NCI-H146 treated with DMSO at 0.1 percent for 48 hours (cell line): ENCODE data around the gene PDSS2.

Experiments used
- DNase-seq: peaks from one replicate; lab custom pipeline; 2025; ENCODE audit not compliant: unreplicated experiment; lab: John Stamatoyannopoulos, UW

Gene PDSS2

DNA sequence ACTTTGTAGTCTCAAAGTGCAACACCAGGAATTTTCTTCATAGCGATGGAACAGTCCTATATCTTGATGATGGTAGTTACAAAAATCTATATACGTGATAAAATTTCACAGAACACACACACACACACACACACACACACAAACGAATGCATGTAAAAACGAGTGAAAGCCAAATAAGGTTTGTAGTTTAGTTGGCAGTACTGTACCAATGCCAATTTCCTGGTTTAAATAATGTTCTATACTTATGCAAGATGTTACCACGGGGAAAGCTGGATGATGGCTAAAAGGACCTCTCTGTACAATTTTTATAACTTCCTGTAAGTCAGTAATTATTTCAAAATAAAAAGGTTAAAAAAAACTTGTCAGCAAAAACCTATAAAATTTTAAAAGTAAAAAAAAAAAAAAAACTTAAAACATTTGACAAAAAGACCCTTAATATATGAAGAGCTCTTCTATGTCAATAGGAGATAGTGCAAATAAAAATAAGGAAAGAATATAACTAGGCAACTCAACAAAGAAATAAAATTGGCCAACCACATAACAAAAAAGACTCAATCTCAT is 37.6 kb downstream of the PDSS2 start:
- no peak for DNase-seq

- no peak for DNase-seq
Measured at GRCh38 chr6:107419733-107420132, 39.6 kb downstream of the PDSS2 start.

DNA sequence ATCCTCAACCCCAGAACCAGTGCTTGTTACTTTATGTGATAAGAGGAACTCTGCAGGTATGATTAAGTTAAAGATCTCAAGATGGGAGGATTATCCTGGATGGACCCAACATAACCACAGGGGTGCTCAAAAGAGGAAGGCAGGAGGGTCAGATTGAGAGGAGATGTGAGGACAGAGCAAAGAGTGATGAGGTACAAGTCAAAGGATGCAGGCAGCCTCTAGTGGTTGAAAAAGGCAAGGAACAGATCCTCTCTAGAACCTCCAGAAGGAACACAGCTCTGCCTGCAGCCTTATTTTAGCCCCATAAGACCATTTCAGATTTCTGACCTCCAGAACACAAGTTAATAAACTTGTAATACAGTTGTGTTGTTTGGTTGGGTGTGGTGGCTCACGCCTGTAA is 41.2 kb downstream of the PDSS2 start:
- DNase-seq, result no peak

DNA sequence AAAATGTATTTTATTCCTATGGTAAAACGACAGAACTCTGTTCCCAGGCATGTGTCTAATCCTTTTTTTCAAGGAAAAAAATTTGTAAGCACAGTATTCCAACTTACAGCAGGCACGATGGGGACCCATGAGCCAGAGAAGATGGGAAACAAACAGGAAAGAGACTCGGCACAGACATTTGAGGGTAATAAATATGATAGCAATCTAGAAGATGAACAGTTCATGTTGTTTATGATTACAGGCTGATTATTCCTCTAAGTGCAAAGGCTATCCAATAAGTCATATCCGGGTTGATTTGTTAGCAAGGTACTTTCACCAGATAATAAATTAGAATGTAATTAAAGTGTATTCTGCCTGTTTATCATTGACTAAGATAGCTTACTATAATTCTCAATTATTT is 43.2 kb downstream of the PDSS2 start:
- no peak for DNase-seq

DNA sequence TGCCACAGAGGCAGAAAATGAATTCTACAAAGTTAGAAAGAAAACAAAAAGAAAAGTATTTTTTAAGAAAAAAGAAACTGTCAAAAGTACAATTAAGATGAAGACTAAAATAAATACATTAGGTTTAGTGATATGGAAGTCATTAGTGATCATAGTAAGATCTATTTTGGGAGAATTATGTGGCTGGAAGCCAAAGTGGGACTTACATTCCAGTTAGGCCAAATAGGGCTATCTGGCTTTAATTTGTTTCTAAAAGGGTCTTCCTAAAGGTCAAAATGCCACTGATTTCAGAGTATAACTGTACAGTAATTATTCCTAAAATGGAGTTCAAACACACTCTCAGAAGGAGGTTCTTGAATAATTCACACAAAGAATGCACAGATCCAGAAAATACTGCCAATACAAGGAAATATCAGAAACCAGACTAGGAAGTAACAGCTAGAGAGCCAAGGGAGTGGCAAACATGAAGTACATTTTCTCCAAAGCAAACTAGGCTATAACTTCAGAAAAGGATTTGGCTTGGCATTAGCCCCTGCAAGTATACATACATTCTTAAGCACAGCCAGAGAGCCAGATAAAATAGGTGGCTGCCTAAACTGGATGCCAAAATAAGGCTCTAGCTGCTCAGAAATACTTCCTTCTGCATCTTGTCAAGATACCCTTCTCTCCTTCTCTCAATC is 45.3 kb downstream of the PDSS2 start:
- DNase-seq, result no peak

- no peak for DNase-seq
Measured at GRCh38 chr6:107411161-107411560, 48.2 kb downstream of the PDSS2 start.

DNA sequence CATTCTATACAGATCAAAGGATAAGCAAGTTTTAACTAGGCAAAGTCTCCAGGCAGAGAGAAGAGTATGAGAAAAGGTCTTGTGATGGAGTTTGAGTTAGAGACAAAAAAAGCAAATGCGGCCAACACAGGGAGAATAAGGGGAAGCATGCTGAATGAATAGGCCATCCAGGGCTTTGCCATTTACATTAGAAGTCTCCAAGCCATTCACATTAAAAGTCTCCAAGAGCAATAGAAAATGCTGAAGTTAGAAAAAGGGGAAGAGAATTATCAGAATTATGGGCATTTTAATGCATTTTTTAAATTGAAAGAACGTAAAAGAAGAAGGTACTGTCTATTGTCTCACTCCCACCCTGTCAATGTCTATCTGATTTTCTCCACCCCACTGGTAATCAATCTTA is 49.4 kb downstream of the PDSS2 start:
- DNase-seq, result no peak

GRCh38 chr6:107408714-107409113 is 50.6 kb downstream of the PDSS2 start:
- no peak for DNase-seq

GRCh38 chr6:107405002-107405401 is 54.4 kb downstream of the PDSS2 start:
- no peak for DNase-seq

DNA sequence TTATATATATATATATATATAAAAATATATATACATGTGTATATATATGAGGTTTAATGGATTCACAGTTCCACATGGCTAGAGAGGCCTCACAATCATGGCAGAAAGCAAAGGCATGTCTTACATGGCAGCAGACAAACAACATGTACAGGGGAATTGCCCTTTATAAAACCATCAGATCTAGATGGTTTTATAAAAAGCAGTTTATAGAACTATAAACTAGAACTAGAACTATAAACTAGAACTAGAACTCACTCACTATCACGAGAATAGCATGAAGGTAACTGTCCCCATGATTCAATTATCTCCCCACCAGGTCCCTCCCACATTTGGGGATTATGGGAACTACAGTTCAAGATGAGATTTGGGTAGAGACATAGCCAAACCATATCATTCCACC is 56.8 kb downstream of the PDSS2 start:
- DNase-seq, result no peak

DNA sequence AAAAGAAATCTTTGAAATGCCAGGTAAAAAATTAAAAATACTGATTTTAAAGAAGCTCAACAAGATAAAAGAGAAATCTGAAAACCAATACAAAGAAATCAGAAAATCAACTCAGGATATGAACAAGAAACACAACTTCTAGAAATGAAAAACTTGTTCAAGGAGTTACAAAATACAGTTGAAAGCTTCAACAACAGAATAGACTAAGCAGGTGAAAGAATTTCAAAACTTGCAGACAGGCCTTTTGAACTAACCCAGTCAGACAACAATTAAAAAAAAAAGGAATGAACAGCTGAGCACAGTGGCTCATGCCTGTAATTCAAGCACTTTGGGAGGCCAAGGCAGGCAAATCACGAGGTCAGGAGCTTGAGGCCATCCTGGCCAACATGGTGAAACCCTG is 57.8 kb downstream of the PDSS2 start:
- DNase-seq, result no peak

- peak; percentile 35 for DNase-seq
Measured at GRCh38 chr6:107400616-107401147, 58.7 kb downstream of the PDSS2 start.

DNA sequence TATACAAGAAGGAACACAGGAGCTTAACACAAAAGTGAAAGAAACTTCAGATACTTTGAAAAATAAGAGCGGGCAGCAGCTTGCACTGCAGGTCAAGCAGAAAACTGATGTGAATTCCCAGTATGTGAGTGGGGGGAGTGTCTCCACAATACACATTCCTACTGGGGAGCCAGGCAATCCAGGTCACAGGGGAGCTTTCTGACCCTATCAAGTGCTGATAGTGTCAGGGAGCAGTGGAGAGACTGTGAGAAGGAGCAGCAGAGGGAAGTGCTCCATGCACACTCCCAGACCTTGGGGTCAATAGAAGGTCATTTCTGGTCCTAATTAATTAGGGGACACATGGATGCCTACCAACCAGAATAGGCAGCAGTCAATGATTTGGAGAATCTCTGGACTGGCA is 59.4 kb downstream of the PDSS2 start:
- no peak for DNase-seq

DNA sequence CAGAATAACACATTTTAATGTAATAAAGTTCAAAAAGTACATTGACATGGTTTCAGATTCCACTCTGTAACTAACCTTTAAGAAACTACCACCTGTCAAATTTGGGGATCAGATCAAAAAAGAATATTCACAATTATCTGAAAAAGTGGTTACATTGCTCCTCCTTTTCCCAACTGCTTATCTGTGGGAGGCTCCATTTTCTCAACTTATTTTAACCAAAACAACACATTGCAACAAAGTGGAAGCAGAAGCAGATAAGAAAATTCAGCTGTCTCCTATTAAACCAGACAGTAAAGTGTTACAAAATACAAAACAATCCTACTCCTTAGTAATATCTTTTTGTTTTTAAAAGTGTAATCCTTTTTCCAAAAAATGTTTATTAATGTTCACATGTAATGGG is 61.4 kb downstream of the PDSS2 start:
- no peak for DNase-seq

GRCh38 chr6:107396211-107396610 is 63.2 kb downstream of the PDSS2 start:
- no peak for DNase-seq

GRCh38 chr6:107392069-107392468 is 67.3 kb downstream of the PDSS2 start:
- DNase-seq, result no peak

DNA sequence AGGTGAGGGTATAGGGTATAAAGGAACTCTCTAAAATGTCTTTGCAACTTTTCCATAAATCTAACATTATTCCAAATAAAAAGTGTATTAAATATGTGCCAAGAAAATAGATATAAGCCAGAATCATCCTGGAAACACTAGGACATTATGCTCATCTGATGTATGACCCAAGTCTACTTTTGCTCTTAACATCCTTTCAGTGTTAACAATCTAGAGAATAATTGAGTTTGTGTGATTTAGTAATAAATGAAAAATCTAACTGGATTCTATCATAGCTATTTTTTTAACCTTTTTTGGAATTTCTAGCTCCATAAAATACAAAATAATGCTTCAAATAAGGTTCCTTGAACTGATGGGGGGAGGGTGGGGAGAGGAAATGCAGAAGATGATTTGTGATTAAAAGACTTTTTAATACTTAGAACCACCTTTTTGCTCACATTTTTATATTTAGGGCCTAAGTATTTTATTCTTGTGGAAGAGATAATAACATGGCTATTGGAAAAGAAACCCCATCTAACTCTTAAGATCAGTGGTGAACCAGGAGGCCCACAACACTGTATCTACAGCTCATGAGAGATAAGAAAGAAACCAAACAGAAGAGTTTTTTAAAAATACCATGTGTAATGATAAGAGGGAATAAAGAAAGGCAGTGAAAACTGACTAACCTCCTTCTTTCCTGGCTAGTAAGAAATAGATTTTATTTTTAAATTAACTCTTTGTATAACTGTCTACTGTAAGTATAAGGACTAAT is 68.5 kb downstream of the PDSS2 start:
- DNase-seq, result no peak

- DNase-seq, result no peak
Measured at GRCh38 chr6:107390056-107390455, 69.3 kb downstream of the PDSS2 start.

GRCh38 chr6:107386904-107387303 is 72.5 kb downstream of the PDSS2 start:
- no peak for DNase-seq

GRCh38 chr6:107386340-107386739 is 73.0 kb downstream of the PDSS2 start:
- no peak for DNase-seq

DNA sequence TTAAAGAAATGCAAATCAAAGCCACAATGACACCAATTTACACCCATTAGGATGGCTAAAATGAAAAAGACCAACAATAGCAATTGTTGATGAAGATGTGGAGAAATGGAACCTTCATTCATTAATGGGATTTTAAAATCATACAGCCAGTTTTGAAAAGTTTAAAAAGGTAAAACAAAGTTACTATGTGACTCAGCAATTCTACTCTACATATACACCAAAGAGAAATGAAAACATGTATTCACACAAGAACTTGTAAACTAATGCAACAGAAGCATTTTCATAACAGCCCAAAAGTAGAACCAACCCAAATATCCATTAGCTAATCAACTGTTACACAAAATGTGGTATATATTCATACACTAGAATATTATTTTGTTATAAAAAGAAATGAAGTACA is 75.7 kb downstream of the PDSS2 start:
- DNase-seq, result no peak

GRCh38 chr6:107374264-107374663 is 85.1 kb downstream of the PDSS2 start:
- DNase-seq, result no peak
